Trophoblast cell (in vitro differentiated cells and primary cell): ENCODE data around the gene CPNE4.

Experiments used
- DNase-seq, 2 donors: peaks; one replicate each; pipeline ENCODE4 v3.0.0-alpha.2; 2016
- H2AFZ ChIP-seq: 2 replicates; pipeline ENCODE4 v1.6.1; 2013; ENCODE audit warnings: low read length, moderate library complexity, mild to moderate bottlenecking; ENCODE audit not compliant: insufficient read depth, poor library complexity
- H2AK5ac ChIP-seq: 2 replicates; pipeline ENCODE4 v1.6.1; 2013; ENCODE audit warnings: mild to moderate bottlenecking, low read length
- H2BK120ac ChIP-seq: 2 replicates; pipeline ENCODE4 v1.6.1; 2013; ENCODE audit warnings: low read length, mild to moderate bottlenecking, moderate library complexity; ENCODE audit not compliant: insufficient read depth, poor library complexity
- H2BK12ac ChIP-seq: 2 replicates; pipeline ENCODE4 v1.6.1; 2013; ENCODE audit warnings: mild to moderate bottlenecking, low read length, moderate library complexity
- H2BK5ac ChIP-seq: 2 replicates; pipeline ENCODE4 v1.6.1; 2013; ENCODE audit warnings: low read length, low read depth, moderate library complexity, mild to moderate bottlenecking; ENCODE audit not compliant: poor library complexity
- H3K14ac ChIP-seq: 2 replicates; pipeline ENCODE4 v1.6.1; 2013; ENCODE audit warnings: mild to moderate bottlenecking, low read length
- H3K18ac ChIP-seq: 2 replicates; pipeline ENCODE4 v1.6.1; 2013; ENCODE audit warnings: mild to moderate bottlenecking, low read length
- H3K23ac ChIP-seq: 2 replicates; pipeline ENCODE4 v1.6.1; 2013; ENCODE audit warnings: low read length
- H3K27ac ChIP-seq: 2 replicates; pipeline ENCODE4 v1.5.1; 2013; ENCODE audit warnings: low read depth, mild to moderate bottlenecking, inconsistent platforms, low read length, moderate library complexity
- H3K27me3 ChIP-seq: 2 replicates; pipeline ENCODE4 v1.6.1; 2013; ENCODE audit warnings: inconsistent platforms, mild to moderate bottlenecking, low read length, moderate library complexity; ENCODE audit not compliant: insufficient read depth
- H3K36me3 ChIP-seq, 2 experiments: 1 replicate in 1 of 2; 2 replicates in 1 of 2; pipeline ENCODE4 v1.6.1; 2013; ENCODE audit warnings: low read length in 2 of 2, mild to moderate bottlenecking in 2 of 2, moderate library complexity in 1 of 2; ENCODE audit not compliant: insufficient read depth in 2 of 2, control insufficient read depth in 1 of 2
- H3K4ac ChIP-seq: 2 replicates; pipeline ENCODE4 v1.6.1; 2013; ENCODE audit warnings: low read depth, mild to moderate bottlenecking, low read length, moderate library complexity
- H3K4me1 ChIP-seq, 2 experiments: 1 replicate in 1 of 2; 2 replicates in 1 of 2; pipeline ENCODE4 v1.6.1; 2013; ENCODE audit warnings: low read length in 2 of 2, mild to moderate bottlenecking in 2 of 2, moderate library complexity in 1 of 2; ENCODE audit not compliant: insufficient read depth in 2 of 2, control insufficient read depth in 1 of 2
- H3K4me2 ChIP-seq: 2 replicates; pipeline ENCODE4 v1.6.1; 2013; ENCODE audit warnings: inconsistent platforms, mild to moderate bottlenecking, low read length, moderate library complexity
- H3K4me3 ChIP-seq: 2 replicates; pipeline ENCODE4 v1.5.1; 2013; ENCODE audit warnings: mild to moderate bottlenecking, low read depth, low read length, inconsistent platforms
- H3K79me1 ChIP-seq: one replicate; pipeline ENCODE4 v1.6.1; 2013; ENCODE audit warnings: low read length
- H3K79me2 ChIP-seq: 2 replicates; pipeline ENCODE4 v1.6.1; 2013; ENCODE audit warnings: low read length, mild to moderate bottlenecking; ENCODE audit not compliant: control insufficient read depth, insufficient read depth, poor library complexity
- H3K9ac ChIP-seq: 2 replicates; pipeline ENCODE4 v1.6.1; 2013; ENCODE audit warnings: mild to moderate bottlenecking, low read length
- H3K9me3 ChIP-seq: 2 replicates; pipeline ENCODE4 v1.6.1; 2013; ENCODE audit warnings: low read depth, mild to moderate bottlenecking, control low read depth, inconsistent platforms, low read length; ENCODE audit not compliant: insufficient read depth
- H4K12ac ChIP-seq: 2 replicates; pipeline ENCODE4 v1.6.1; 2013; ENCODE audit warnings: low read depth, mild to moderate bottlenecking, low read length, moderate library complexity
- H4K8ac ChIP-seq: 2 replicates; pipeline ENCODE4 v1.6.1; 2013; ENCODE audit warnings: low read depth, mild to moderate bottlenecking, low read length, moderate library complexity
- H4K91ac ChIP-seq: one replicate; pipeline ENCODE4 v1.6.1; 2013; ENCODE audit warnings: low read depth, mild to moderate bottlenecking, low read length, moderate library complexity
- WGBS: extraction: QIAGEN DNeasy Blood & Tissue Kit; methylation state at CpG from one replicate; pipeline ENCODE4 v1.1.7; 2013; ENCODE audit warnings: missing lambda C conversion rate; ENCODE audit not compliant: insufficient read length, insufficient coverage; ENCODE audit errors: extremely low coverage; 5-methylcytosine and 5-hydroxymethylcytosine counted together

CPNE4 gene

DNA sequence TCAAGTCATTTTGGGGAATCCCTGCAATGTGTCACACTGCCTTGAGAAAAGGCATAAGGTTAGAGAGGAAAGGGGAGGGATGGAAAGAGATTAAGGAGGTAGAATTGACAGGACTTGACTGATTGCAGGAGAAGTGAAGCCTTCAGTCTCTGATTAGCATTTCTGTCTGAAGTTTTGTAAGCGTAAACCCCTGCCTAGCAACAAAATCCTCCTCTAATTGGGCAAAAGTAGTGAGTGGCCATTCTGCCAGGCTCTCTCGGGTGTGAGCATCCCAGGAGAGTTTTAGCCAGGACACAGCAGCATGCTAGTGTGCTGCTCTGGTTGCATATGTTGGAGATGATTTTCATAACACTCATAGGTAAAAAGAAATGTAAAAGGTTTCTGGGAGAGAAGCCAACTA lies 415.0 kb downstream of the CPNE4 start:
- WGBS, result no CpG with 5 or more reads among the region's 2 CpGs
- H3K23ac ChIP-seq, result no peak overlapping the region

DNA sequence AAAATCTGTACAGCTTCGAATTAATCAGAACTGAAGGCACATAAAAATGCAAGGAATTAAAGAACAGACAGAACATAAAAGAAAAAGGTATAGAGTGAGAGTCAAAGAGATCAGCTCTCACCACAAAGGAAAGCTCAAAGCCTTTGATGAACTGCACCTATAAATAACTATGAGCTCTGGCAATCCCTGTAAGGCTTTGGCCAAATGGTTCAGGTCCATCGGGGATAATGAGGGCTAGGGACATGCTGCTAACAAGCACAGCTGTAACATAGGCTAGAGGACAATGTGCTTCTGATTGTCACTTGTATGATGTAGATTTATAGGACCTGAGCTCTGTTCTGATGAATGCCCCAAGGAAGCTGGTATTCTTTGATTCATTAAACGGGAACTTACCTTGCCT lies 418.1 kb downstream of the CPNE4 start:
- no CpG with 5 or more reads among the region's 3 CpGs for WGBS
- Histone ChIP-seq H4K12ac (no peak overlapping the region), H3K4me3 (no peak overlapping the region), H3K36me3 (no peaks in the 10 kb centered on the region), H2BK5ac (no peak overlapping the region), H3K4me2 (no peak overlapping the region), H4K91ac (no peak overlapping the region), H2AK5ac (no peak overlapping the region), H3K27ac (no peak overlapping the region), H2AFZ (no peak overlapping the region), H2BK120ac (no peak overlapping the region), H3K27me3 (no peaks in the 10 kb centered on the region), H3K4me1 (no peaks in the 10 kb centered on the region), H3K14ac (no peak overlapping the region), H3K18ac (no peak overlapping the region), H3K9ac (no peak overlapping the region), H3K23ac (no peak overlapping the region), H3K4ac (no peak overlapping the region), H3K79me2 (no peaks in the 10 kb centered on the region), H4K8ac (no peak overlapping the region), H3K9me3 (no peaks in the 10 kb centered on the region), H2BK12ac (no peak overlapping the region), H3K79me1 (no peaks in the 10 kb centered on the region)
- no peak for DNase-seq

More for the DNA sequence above, 415.0 kb downstream of the CPNE4 start:
- no peak overlapping the region for H3K27ac ChIP-seq
- no peak overlapping the region for H2BK5ac ChIP-seq
- H3K27me3 ChIP-seq, result no peaks in the 10 kb centered on the region
- no peaks in the 10 kb centered on the region for H3K79me1 ChIP-seq
- no peak overlapping the region for H4K8ac ChIP-seq
- no peak overlapping the region for H2AFZ ChIP-seq
- H2BK120ac ChIP-seq, result no peak overlapping the region
- no peaks in the 10 kb centered on the region for H3K9me3 ChIP-seq
- H2AK5ac ChIP-seq, result no peak overlapping the region
- H3K18ac ChIP-seq, result no peak overlapping the region
- H3K4me3 ChIP-seq, result no peak overlapping the region
- DNase-seq, result no peak
- H3K4me1 ChIP-seq, result no peaks in the 10 kb centered on the region
- no peak overlapping the region for H3K14ac ChIP-seq
- H4K12ac ChIP-seq, result no peak overlapping the region
- no peak overlapping the region for H4K91ac ChIP-seq
- H2BK12ac ChIP-seq, result no peak overlapping the region
- H3K4ac ChIP-seq, result no peak overlapping the region
- no peak overlapping the region for H3K9ac ChIP-seq
- no peak overlapping the region for H3K4me2 ChIP-seq
- no peaks in the 10 kb centered on the region for H3K36me3 ChIP-seq
- H3K79me2 ChIP-seq, result no peaks in the 10 kb centered on the region

DNA sequence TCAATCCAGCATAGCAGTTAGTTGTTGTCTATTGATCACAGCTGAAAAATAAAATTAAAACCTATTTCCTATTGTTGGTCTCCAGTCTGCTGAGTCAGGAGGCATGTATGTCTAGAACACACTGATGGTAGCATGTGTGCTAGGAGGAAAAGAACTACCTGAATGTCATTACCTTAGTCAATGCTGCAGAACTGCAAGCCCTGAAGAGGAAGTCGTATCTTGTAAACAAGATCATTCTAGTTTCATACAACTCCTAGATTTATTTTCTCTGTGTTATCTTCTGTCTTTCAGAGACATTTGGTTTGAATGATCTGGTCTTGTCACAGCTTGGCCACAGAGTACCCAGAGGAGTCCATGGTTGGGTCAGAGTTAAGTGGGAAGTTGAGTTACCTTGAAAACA lies 422.1 kb downstream of the CPNE4 start:
- no peaks in the 10 kb centered on the region for H3K79me1 ChIP-seq
- no peak overlapping the region for H2AK5ac ChIP-seq
- no peak overlapping the region for H2AFZ ChIP-seq
- DNase-seq, result no peak
- no peak overlapping the region for H3K18ac ChIP-seq
- H3K4ac ChIP-seq, result no peak overlapping the region
- no peak overlapping the region for H4K8ac ChIP-seq
- H4K91ac ChIP-seq, result no peak overlapping the region
- no peak overlapping the region for H3K23ac ChIP-seq
- H2BK12ac ChIP-seq, result no peak overlapping the region
- H3K27me3 ChIP-seq, result no peaks in the 10 kb centered on the region
- H4K12ac ChIP-seq, result no peak overlapping the region
- H3K4me1 ChIP-seq, result no peaks in the 10 kb centered on the region
- no peaks in the 10 kb centered on the region for H3K36me3 ChIP-seq
- no peak overlapping the region for H3K4me2 ChIP-seq
- no peak overlapping the region for H3K14ac ChIP-seq
- no peak overlapping the region for H2BK5ac ChIP-seq
- WGBS, result no CpG with 5 or more reads among the region's 1 CpG
- no peak overlapping the region for H3K9ac ChIP-seq
- H3K27ac ChIP-seq, result no peak overlapping the region
- no peaks in the 10 kb centered on the region for H3K79me2 ChIP-seq
- H3K4me3 ChIP-seq, result no peak overlapping the region
- no peak overlapping the region for H2BK120ac ChIP-seq
- H3K9me3 ChIP-seq, result no peaks in the 10 kb centered on the region

DNA sequence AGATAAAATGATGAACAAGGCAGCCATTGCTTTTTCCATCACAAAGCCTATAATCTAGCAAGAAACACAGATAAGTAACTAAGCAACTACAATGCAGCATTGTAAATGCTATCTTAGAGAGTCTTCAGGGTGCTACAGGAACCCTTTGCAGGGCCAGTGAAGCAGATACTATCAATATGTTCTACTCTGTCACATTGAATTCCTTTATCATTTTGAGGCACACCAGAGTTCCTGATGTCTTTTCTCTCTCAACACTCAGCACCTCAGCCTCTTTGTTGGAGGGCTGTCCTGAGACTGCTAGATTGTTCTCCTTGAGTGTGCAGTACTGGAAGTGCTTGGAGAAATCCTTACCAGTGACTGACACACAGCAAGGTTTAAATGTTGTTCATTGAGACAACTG lies 424.6 kb downstream of the CPNE4 start:
- Histone ChIP-seq H3K27ac (no peak overlapping the region), H2BK5ac (no peak overlapping the region), H3K79me1 (no peaks in the 10 kb centered on the region), H3K4me3 (no peak overlapping the region), H4K12ac (no peak overlapping the region), H2BK120ac (no peak overlapping the region), H4K91ac (no peak overlapping the region), H3K9me3 (no peaks in the 10 kb centered on the region), H3K4ac (no peak overlapping the region), H3K27me3 (no peaks in the 10 kb centered on the region), H3K4me1 (no peaks in the 10 kb centered on the region), H3K14ac (no peak overlapping the region), H3K4me2 (no peak overlapping the region), H2AK5ac (no peak overlapping the region), H3K23ac (no peak overlapping the region), H3K36me3 (no peaks in the 10 kb centered on the region), H3K18ac (no peak overlapping the region), H2BK12ac (no peak overlapping the region), H3K79me2 (no peaks in the 10 kb centered on the region), H3K9ac (no peak overlapping the region), H4K8ac (no peak overlapping the region), H2AFZ (no peak overlapping the region)
- no peak for DNase-seq

DNA sequence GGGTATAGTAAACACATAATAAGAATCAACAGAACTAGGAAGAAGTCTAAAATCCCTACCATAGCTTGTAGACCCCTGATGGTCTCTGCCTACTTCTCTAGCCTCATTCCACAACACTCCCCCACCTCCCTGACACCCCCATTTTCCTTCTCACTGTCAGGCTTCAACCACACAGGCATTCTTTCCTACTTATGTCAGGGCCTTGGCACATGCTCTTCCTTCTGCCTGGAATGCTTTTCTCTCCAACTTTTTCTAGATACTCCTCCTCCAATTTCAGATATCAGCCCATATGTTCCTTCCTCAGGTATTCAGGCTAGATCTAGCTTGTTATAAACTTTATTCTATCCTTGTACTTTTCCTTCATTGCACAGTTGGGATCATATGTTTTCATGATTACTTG lies 426.1 kb downstream of the CPNE4 start:
- Histone ChIP-seq H3K9me3 (no peaks in the 10 kb centered on the region), H2BK12ac (no peak overlapping the region), H2AK5ac (no peak overlapping the region), H4K8ac (no peak overlapping the region), H3K79me2 (no peaks in the 10 kb centered on the region), H3K23ac (no peak overlapping the region), H3K9ac (no peak overlapping the region), H3K4me1 (no peaks in the 10 kb centered on the region), H3K4me3 (no peak overlapping the region), H3K27ac (no peak overlapping the region), H3K14ac (no peak overlapping the region), H4K91ac (no peak overlapping the region), H3K79me1 (no peaks in the 10 kb centered on the region), H3K18ac (no peak overlapping the region), H3K4me2 (no peak overlapping the region), H3K36me3 (no peaks in the 10 kb centered on the region), H2BK5ac (no peak overlapping the region), H2BK120ac (no peak overlapping the region), H2AFZ (no peak overlapping the region), H4K12ac (no peak overlapping the region), H3K4ac (no peak overlapping the region), H3K27me3 (no peaks in the 10 kb centered on the region)
- DNase-seq, result no peak
